ENCODE results near the gene HOXC9. TPM values are rescaled to one million over a fixed set of nuclear protein-coding genes. Genes with fewer than 3 reads are reported as not detected.

HOXC9 gene
- total and polyA plus RNA-seq, 9 of the 15 experiments (the other 6 are each of a cell fraction or from before 2014, with no cell fraction given) = 1.1 to 10.5 (median 9.3) TPM

GRCh38 chr12:53995378-53996239 is 4.4 kb upstream of the HOXC9 start (continued):
- no peak for TF ChIP-seq HEY1 (CRISPR knock-in tag; IDR thresholded peaks at IDR 0.05; ENCODE audit: borderline replicate concordance)
- no peak for TF ChIP-seq CUX1 (CRISPR knock-in tag; IDR thresholded peaks at IDR 0.05)
- TF ChIP-seq ZNF830 (CRISPR knock-in tag; IDR thresholded peaks at IDR 0.05) = no peak
- no peak for TF ChIP-seq MITF (IDR thresholded peaks at IDR 0.05)
- TF ChIP-seq POLR2A (conservative IDR thresholded peaks at IDR 0.05) = peak; percentile 90
- no peak for TF ChIP-seq ZNF212 (CRISPR knock-in tag; IDR thresholded peaks at IDR 0.05)
- TF ChIP-seq BRF1 (IDR thresholded peaks at IDR 0.05; ENCODE audit: borderline replicate concordance, extremely low read depth, insufficient read length) = no peak
- TF ChIP-seq MAFG (tag; conservative IDR thresholded peaks at IDR 0.05) = no peak
- TF ChIP-seq CLOCK (CRISPR knock-in tag; IDR thresholded peaks at IDR 0.05; ENCODE audit: borderline replicate concordance) = no peak
- TF ChIP-seq VEZF1 (CRISPR knock-in tag; IDR thresholded peaks at IDR 0.05) = peak; percentile 79
- TF ChIP-seq ZNF408 (CRISPR knock-in tag; IDR thresholded peaks at IDR 0.05; ENCODE audit: low read depth) = no peak
